Measurements from ENCODE around the gene DNAH11. TPM values are rescaled to one million over a fixed set of nuclear protein-coding genes. Genes with fewer than 3 reads are reported as not detected.
"Not testable (repeated sequence)": the region's sequence is repeated elsewhere in the genome, so short reads cannot be mapped to it uniquely, and the experiment has no call there.

The DNAH11 gene
- total RNA-seq, 3 donors from 2014 or later, result 0.32 to 2.2 (median 0.33) TPM

DNA sequence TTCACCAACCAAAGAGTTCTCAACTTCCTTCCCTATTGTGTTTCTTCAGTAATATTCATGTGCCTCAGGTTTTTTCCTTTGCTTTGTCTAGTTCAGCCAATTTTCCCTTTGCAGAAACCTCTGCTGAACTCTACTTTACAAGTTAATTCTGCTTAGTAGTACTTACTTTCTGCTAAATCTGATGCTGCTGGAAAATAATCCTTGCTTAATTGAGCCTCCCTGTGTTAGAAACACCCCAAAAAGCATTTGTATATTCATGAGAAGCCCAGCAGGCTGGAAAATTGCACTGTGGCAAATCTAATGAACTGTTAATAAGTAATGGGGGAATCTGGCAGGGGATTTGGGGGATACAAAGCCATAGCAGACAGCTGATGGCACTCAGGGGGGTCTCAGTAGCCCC lies 324.4 kb downstream of the DNAH11 start:
- Histone ChIP-seq H3K9me3 (no peaks in the 10 kb centered on the region), H3K4me1 (no peaks in the 10 kb centered on the region), H3K36me3 (no peaks in the 10 kb centered on the region), H3K27me3 (no peaks in the 10 kb centered on the region), H3K4me3 (no peak overlapping the region), H3K27ac (no peak overlapping the region)
- TF ChIP-seq, protein P1, sequence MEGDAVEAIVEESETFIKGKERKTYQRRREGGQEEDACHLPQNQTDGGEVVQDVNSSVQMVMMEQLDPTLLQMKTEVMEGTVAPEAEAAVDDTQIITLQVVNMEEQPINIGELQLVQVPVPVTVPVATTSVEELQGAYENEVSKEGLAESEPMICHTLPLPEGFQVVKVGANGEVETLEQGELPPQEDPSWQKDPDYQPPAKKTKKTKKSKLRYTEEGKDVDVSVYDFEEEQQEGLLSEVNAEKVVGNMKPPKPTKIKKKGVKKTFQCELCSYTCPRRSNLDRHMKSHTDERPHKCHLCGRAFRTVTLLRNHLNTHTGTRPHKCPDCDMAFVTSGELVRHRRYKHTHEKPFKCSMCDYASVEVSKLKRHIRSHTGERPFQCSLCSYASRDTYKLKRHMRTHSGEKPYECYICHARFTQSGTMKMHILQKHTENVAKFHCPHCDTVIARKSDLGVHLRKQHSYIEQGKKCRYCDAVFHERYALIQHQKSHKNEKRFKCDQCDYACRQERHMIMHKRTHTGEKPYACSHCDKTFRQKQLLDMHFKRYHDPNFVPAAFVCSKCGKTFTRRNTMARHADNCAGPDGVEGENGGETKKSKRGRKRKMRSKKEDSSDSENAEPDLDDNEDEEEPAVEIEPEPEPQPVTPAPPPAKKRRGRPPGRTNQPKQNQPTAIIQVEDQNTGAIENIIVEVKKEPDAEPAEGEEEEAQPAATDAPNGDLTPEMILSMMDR (IDR thresholded peaks at IDR 0.05), result no peak
- no peak for TF ChIP-seq POLR2AphosphoS5 (IDR thresholded peaks at IDR 0.05)
- intact Hi-C loops (cut with DNase I; ENCODE audit: low total_unique reads), result no loop called here
- no peak for DNase-seq (ENCODE audit: low spot score in 2 of 2)

DNA sequence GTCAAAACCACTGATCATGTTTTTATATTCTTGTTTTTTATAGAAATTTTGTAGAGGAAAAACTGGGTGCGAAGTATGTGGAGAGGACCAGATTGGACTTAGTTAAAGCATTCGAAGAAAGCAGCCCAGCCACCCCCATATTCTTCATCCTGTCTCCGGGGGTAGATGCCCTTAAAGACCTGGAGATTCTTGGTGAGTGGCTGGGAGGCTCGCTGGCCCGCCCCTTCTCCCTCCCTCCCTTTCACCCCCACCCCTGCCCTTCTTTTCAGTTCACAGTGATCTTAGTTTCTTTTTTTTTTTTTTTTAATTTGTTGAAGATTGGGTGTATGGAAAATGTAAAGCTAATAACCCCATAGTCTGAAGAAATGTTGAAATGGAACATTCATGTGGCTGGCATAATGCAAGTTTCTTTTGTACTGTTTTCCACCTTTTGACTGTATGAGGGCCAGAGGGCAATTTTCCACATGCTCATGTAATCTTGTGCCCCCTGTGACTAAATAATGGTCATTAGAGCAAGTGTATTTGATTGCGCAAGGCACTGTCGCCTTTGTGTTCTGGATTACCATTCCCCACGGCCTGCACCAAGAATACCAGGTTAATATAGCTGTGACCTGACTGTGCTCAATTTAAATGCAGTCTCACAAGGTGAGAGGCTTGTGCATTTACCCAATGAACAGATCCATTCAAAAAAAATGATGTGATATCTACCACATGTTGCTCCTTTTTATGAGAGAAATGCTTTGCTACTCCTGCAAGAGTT lies 325.2 kb downstream of the DNAH11 start:
- no peaks in the 10 kb centered on the region for H3K4me1 ChIP-seq
- DNase-seq (ENCODE audit: low spot score in 2 of 2), result no peak
- no peaks in the 10 kb centered on the region for H3K9me3 ChIP-seq
- intact Hi-C loops (cut with DNase I; ENCODE audit: low total_unique reads), result no loop called here
- H3K4me3 ChIP-seq, result no peak overlapping the region
- TF ChIP-seq, protein P1 (IDR thresholded peaks at IDR 0.05), result no peak
- TF ChIP-seq POLR2A (IDR thresholded peaks at IDR 0.05) (no peak), POLR2AphosphoS5 (IDR thresholded peaks at IDR 0.05) (no peak)
- no peaks in the 10 kb centered on the region for H3K36me3 ChIP-seq
- no peaks in the 10 kb centered on the region for H3K27me3 ChIP-seq
- no peak overlapping the region for H3K27ac ChIP-seq

DNA sequence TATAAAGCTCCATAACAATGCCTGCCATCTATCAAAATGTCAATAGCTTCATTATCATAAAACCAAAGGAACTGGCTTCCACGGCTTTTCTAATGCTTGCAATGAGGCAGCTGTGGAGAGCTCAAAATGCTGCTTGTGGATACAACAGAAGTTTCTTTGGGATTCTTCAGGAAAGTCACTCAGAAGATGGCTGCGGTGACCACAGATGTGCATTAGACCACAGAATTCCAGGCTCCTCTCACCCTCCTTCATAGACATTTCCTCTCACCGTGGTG lies 325.7 kb downstream of the DNAH11 start:
- no peaks in the 10 kb centered on the region for H3K4me1 ChIP-seq
- TF ChIP-seq POLR2A (IDR thresholded peaks at IDR 0.05) (no peak), POLR2AphosphoS5 (IDR thresholded peaks at IDR 0.05) (no peak)
- TF ChIP-seq, protein P1 (IDR thresholded peaks at IDR 0.05), result no peak
- no peak for DNase-seq (ENCODE audit: low spot score in 2 of 2)
- H3K36me3 ChIP-seq, result no peaks in the 10 kb centered on the region
- H3K27ac ChIP-seq, result no peak overlapping the region
- H3K9me3 ChIP-seq, result no peaks in the 10 kb centered on the region
- H3K27me3 ChIP-seq, result no peaks in the 10 kb centered on the region
- H3K4me3 ChIP-seq, result no peak overlapping the region
- intact Hi-C loops (cut with DNase I; ENCODE audit: low total_unique reads), result no loop called here

DNA sequence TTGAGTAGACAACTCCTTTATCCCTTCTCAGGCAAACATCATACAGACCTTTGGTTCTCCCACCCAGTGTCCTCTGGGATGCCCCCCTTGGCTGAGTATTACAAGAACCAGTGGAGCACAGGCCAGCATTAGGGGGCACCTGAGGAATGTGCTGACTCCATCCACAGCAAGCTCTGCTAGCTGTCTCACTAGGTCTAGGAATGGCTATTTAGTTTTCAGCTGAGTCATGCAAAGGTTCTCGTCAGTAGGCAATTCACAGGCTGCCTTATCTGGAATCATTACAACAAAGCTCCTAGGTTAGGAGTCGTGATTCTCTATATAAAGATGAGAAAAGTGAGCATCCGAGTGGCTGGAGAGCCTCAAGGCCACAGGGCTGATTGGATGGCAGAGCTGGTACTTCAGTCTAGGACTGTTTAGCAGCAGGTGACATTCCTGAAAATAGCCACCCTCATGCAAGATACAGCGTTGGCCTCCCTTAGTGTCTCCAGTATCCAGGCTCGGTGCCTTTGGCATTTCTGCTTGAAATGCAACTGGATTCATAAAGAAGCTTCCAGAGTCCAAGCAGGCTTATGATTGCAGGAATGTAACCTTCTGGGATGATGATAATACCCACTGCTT lies 327.1 kb downstream of the DNAH11 start:
- intact Hi-C loops (cut with DNase I; ENCODE audit: low total_unique reads), result no loop called here
- Histone ChIP-seq H3K27ac (no peak overlapping the region), H3K9me3 (no peaks in the 10 kb centered on the region), H3K36me3 (no peaks in the 10 kb centered on the region), H3K27me3 (no peaks in the 10 kb centered on the region), H3K4me1 (no peaks in the 10 kb centered on the region), H3K4me3 (no peak overlapping the region)
- TF ChIP-seq POLR2AphosphoS5 (IDR thresholded peaks at IDR 0.05) (no peak), POLR2A (IDR thresholded peaks at IDR 0.05) (no peak)
- TF ChIP-seq, protein P1 (IDR thresholded peaks at IDR 0.05), result no peak
- DNase-seq (ENCODE audit: low spot score in 2 of 2), result no peak

DNA sequence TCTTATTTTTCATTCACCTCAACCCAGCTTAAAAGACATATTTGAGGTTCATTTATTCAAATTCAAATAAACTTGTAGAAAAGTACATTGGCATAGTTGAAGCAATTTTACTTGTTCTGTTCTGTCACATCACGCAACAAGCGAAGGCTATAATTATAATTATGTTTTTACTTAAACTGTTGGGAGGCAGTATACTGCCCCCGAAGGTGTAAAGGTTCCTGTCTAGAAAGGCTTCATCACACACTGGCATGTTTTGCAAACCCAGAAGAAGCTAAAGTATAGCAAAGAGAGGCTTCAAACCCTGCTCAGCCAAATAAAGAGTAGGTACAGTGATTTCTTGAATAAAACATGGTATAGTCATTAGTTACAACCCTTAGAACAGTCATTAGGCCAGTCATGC lies 340.2 kb downstream of the DNAH11 start:
- no peak overlapping the region for H3K27ac ChIP-seq
- intact Hi-C loops (cut with DNase I; ENCODE audit: low total_unique reads), result no loop called here
- TF ChIP-seq, protein P1 (IDR thresholded peaks at IDR 0.05), result no peak
- TF ChIP-seq POLR2A (IDR thresholded peaks at IDR 0.05) (no peak), POLR2AphosphoS5 (IDR thresholded peaks at IDR 0.05) (no peak)
- no peaks in the 10 kb centered on the region for H3K36me3 ChIP-seq
- H3K9me3 ChIP-seq, result no peaks in the 10 kb centered on the region
- no peaks in the 10 kb centered on the region for H3K4me1 ChIP-seq
- no peak overlapping the region for H3K4me3 ChIP-seq
- DNase-seq (ENCODE audit: low spot score in 2 of 2), result no peak
- no peaks in the 10 kb centered on the region for H3K27me3 ChIP-seq

DNA sequence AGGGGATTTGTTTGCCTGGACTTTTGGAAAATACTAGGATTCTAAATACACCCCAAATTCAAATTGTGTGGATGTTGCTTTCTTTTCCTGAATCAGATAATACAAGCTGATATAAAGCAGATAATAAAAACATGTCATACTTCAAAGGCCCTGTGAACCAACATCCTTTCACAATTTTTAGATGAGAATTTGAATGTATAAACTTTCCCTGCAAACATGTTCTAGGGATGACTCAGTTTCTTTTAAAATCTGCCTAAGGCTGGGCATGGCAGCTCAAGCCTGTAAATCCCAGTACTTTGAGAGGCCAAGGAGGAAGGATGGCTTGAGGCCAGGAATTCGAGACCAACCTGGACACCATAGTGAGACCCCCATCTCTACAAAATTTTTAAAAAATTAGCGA lies 340.7 kb downstream of the DNAH11 start:
- DNase-seq (ENCODE audit: low spot score in 2 of 2); H3K9me3 ChIP-seq; H3K27me3 ChIP-seq; H3K36me3 ChIP-seq; H3K4me3 ChIP-seq; H3K27ac ChIP-seq; H3K4me1 ChIP-seq; intact Hi-C loops (cut with DNase I; ENCODE audit: low total_unique reads): not testable (repeated sequence)
